Duodenal mucosa (tissue), 2 donors: ENCODE results near the gene WDR20.
A peak's percentile ranks its signal among the peaks of the same experiment; 100 is the strongest.
"Not testable (repeated sequence)": the region's sequence is repeated elsewhere in the genome, so short reads cannot be mapped to it uniquely, and the experiment has no call there.

Experiments
- H3K27ac ChIP-seq: one replicate; pipeline ENCODE4 v1.7.0; 2013; ENCODE audit warnings: low read depth, low read length
- H3K27me3 ChIP-seq, 2 donors: one replicate each; pipeline ENCODE4 v1.7.0; 2013; ENCODE audit warnings: low read length in 2 of 2, control low read depth in 1 of 2; ENCODE audit not compliant: insufficient read depth in 2 of 2, control insufficient read depth in 1 of 2
- H3K36me3 ChIP-seq, 2 donors: one replicate each; pipeline ENCODE4 v1.7.0; 2013; ENCODE audit warnings: low read length in 2 of 2, control low read depth in 1 of 2; ENCODE audit not compliant: insufficient read depth in 2 of 2, control insufficient read depth in 1 of 2
- H3K4me1 ChIP-seq, 2 donors: one replicate each; pipeline ENCODE4 v1.7.0; 2013; ENCODE audit warnings: low read length in 2 of 2, control low read depth in 1 of 2; ENCODE audit not compliant: insufficient read depth in 2 of 2, control insufficient read depth in 1 of 2
- H3K4me3 ChIP-seq, 2 donors: one replicate each; pipeline ENCODE4 v1.7.0; 2013; ENCODE audit warnings: low read length in 2 of 2, low read depth in 1 of 2
- H3K9ac ChIP-seq, 2 donors: one replicate each; pipeline ENCODE4 v1.7.0; 2013; ENCODE audit warnings: low read length in 2 of 2, low read depth in 1 of 2
- H3K9me3 ChIP-seq, 2 donors: one replicate each; pipeline ENCODE4 v1.7.0; 2013; ENCODE audit warnings: low read length in 2 of 2, control low read depth in 1 of 2; ENCODE audit not compliant: control insufficient read depth in 1 of 2

The WDR20 gene

DNA sequence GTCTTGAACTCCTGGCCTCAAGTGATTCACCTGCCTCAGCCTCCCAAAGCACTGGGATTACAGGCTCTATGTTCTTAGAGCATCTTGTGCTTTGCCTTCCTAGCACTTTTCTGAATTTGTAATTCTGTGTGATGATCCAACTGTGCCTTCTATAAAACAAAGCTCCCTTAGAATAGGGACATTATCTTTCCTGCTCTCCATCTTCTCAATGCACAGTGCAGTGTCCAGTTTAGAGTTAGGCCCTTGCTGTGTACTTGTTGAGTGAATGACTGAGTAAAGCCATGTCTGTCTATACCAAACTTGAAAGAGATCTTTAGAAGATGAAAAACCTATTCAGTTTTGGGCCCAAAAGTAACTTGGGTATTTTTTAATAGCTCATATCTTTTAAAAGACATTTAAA is 5.2 kb downstream of the WDR20 start:
- Histone ChIP-seq H3K4me1 (peaks cover 15 to 20% of the 10 kb centered on the region in 2 donors), H3K27me3 (no peaks in the 10 kb centered on the region), H3K4me3 (no peak overlapping the region), H3K9ac (no peak overlapping the region), H3K36me3 (no peaks in the 10 kb centered on the region), H3K9me3 (no peaks in the 10 kb centered on the region), H3K27ac (no peak overlapping the region)

DNA sequence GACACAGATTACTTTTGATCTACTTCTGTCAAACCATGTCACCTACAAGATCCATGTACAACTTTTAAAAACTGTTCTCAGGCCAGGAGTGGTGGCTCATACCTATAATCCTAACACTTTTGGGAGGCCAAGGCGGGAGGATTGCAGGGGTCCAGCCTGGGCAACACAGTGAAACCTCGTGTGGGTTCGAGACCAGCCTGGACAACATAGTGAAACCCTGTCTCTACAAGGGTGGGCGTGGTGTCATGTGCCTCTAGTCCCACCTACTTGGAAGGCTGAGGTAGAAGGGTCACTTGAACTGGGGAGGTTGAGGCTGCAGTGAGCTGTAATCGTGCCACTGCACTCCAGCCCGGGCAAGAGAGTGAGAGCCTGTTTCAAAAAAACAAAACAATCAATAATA is 5.7 kb downstream of the WDR20 start:
- Histone ChIP-seq H3K27me3 (no peaks in the 10 kb centered on the region), H3K36me3 (no peaks in the 10 kb centered on the region), H3K9me3 (no peaks in the 10 kb centered on the region), H3K27ac (no peak overlapping the region), H3K4me1 (peaks cover 15 to 24% of the 10 kb centered on the region in 2 donors), H3K4me3 (no peak overlapping the region), H3K9ac (no peak overlapping the region)

DNA sequence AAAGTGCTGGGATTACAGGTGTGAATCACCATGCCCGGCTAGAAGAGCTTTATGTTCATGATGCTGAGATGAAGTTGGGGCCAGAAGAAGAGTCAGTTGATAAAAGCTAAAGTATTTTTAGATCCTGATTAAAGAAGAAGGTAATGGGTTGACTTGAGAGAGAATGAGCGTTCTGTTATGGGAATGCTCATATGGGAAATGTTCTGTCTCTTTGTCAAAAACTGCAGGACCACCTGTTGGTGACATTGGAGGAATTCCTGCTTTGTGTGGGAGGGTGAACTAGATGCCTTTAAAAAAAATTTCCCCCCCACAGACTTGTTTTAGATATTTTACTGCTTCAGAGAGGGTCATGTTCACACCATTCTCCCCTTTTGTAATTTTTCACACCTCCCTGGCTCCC is 6.7 kb downstream of the WDR20 start:
- peaks cover 13 to 19% of the 10 kb centered on the region in 2 donors for H3K4me1 ChIP-seq
- no peak overlapping the region for H3K27ac ChIP-seq
- no peaks in the 10 kb centered on the region for H3K36me3 ChIP-seq
- no peak overlapping the region for H3K9ac ChIP-seq
- no peaks in the 10 kb centered on the region for H3K27me3 ChIP-seq
- no peaks in the 10 kb centered on the region for H3K9me3 ChIP-seq
- H3K4me3 ChIP-seq = no peak overlapping the region

DNA sequence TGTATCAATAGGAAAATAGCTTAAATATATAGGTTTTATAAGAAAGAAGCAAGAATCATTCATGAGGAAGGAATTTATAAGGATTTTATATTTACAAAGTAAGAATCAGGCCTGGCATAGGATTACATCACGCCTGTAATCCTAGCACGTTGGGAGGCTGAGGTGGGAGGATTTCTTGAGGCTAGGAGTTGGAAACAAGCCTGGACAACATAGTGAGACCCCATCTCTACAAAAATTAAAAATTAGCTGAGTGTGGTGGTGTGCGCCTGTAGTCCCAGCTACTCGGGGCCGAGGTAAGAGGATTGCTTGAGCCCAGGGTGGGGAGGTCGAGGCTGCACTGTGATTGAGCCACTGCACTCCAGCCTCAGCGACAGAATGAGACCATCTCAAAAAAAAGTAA is 10.4 kb downstream of the WDR20 start:
- Histone ChIP-seq H3K4me3 (no peak overlapping the region), H3K4me1 (peaks cover 28 to 35% of the 10 kb centered on the region in 2 donors), H3K27ac (no peak overlapping the region), H3K36me3 (peaks cover 2 to 3% of the 10 kb centered on the region in 2 donors), H3K9me3 (no peaks in the 10 kb centered on the region), H3K9ac (no peak overlapping the region), H3K27me3 (no peaks in the 10 kb centered on the region)

DNA sequence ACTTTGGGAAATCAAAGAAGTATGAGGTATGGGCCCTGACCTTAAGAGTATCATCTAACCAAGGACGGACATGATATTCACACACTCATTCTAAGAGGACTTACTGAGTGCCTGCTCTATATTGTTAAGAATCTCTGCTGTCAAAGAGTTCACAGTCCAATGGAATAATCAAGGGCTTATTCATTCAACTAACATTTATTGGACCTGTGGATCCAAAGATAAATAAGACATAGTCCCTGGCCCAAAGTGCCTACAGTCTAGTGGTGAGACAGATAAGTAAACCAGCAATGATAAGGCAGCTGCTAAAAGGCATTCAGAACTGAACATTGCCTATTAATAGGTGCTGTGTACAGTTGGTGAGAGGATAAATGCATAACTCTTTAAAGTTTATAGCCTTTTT is 11.0 kb downstream of the WDR20 start:
- Histone ChIP-seq H3K9ac (no peak overlapping the region), H3K9me3 (no peaks in the 10 kb centered on the region), H3K4me3 (no peak overlapping the region), H3K36me3 (peaks cover 2 to 3% of the 10 kb centered on the region in 2 donors), H3K4me1 (peaks cover 28 to 40% of the 10 kb centered on the region in 2 donors), H3K27me3 (no peaks in the 10 kb centered on the region), H3K27ac (no peak overlapping the region)

DNA sequence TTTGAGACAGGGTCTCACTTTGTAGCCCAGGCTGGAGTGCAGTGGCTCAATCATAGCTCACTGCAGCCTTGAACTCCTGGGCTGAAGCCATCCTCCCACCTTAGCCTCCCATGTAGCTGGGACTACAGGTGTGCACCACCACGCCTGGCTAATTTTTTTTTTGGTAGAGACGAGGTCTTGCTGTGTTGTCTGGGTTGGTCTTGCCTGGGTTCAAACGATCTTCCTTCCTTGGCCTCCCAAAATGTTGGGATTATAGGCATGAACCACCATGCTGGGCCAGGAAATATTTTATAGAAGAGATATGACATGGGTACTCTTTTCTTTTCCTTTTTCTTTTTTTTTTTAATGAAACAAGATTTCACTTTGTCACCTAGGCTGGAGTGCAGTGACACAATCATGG is 11.7 kb downstream of the WDR20 start:
- not testable (repeated sequence) for H3K36me3 ChIP-seq, H3K27ac ChIP-seq, H3K4me3 ChIP-seq

DNA sequence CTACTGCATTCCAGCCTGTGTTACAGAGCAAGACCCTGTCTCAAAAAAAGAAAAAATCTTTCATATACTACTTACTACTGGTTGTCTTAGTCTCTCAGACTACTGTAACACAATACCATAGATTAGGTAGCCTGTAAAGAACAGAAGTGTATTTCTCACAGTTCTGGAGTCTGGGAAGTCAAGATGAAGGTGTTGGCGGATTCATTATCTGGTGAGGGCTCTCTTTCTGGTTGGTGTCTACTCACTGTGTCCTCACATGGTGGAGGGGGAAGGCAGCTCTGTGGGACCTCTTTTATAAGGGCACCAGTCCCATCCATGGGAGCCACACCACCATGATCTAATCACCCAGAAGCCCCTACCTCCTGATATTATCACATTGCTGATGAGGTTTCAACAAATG is 14.4 kb downstream of the WDR20 start:
- Histone ChIP-seq H3K9me3 (no peaks in the 10 kb centered on the region), H3K36me3 (peaks cover 2 to 4% of the 10 kb centered on the region in 2 donors), H3K4me3 (no peak overlapping the region), H3K9ac (peak overlapping the region in 1 of 2 donors; percentile 16), H3K27ac (no peak overlapping the region), H3K27me3 (no peaks in the 10 kb centered on the region), H3K4me1 (peaks cover 35 to 48% of the 10 kb centered on the region in 2 donors)

More for the DNA sequence above, 11.7 kb downstream of the WDR20 start:
- H3K9ac ChIP-seq, H3K27me3 ChIP-seq, H3K9me3 ChIP-seq: not testable (repeated sequence)
- peaks cover 28 to 40% of the 10 kb centered on the region in 2 donors for H3K4me1 ChIP-seq

DNA sequence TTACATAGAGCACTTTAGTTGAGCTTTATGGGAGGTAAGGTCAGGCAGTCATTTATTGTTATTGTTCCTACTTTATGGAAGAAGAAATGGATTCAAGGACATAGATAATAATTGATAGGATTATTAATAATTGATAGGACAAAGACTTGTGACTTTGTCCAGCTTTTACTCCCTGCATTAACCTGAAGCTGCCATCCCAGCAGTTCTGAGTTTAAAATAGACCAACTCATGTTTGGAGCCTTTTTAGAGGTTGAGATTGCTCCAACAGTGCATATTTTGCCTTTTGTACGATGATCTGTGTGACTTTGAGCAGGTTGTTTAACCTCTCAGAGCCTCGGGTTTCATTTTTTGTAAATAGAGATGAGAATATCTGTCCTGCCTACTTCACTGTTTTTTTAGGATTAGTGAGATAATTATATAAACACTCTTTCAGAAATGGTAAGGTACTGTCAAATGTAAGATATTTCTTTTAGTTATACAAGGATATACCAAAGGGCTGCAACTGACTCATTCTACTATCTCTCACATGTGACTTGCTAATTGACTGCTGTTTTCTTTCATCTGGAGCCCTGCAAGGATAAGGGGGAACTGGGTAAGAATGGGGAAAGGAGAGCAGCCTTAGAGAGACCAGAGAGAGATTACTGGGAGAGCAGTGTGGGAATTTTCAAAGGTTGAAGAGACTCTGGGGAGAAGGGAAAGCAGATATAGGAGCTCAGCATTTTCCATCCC is 15.3 kb downstream of the WDR20 start:
- Histone ChIP-seq H3K36me3 (peaks cover 2 to 5% of the 10 kb centered on the region in 2 donors), H3K9me3 (no peaks in the 10 kb centered on the region), H3K27me3 (no peaks in the 10 kb centered on the region), H3K4me1 (peaks cover 35 to 48% of the 10 kb centered on the region in 2 donors), H3K9ac (no peak overlapping the region), H3K4me3 (no peak overlapping the region), H3K27ac (no peak overlapping the region)

DNA sequence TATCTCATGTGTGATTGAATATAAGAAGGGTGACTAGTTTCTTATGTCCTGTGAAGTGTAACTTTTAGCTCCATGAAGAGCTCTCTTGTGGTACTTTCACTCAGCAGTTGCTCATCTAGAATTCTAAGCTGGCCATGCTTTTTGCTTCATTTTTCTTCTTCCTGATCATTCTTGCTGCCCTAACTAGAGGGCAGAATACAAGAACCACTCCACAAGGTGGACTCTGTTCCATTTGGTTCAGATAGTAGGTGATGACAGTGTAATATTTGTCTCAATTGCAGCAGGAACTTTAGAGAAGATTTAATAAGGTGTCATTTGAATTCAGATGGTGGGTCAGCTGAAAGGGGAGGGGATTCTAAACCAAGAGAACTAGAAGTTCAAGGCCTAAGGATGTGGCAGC is 17.6 kb downstream of the WDR20 start:
- Histone ChIP-seq H3K27me3 (no peaks in the 10 kb centered on the region), H3K36me3 (peaks cover 2 to 5% of the 10 kb centered on the region in 2 donors), H3K9me3 (no peaks in the 10 kb centered on the region), H3K4me1 (peaks cover 27 to 35% of the 10 kb centered on the region in 2 donors), H3K4me3 (no peak overlapping the region), H3K9ac (no peak overlapping the region), H3K27ac (no peak overlapping the region)

DNA sequence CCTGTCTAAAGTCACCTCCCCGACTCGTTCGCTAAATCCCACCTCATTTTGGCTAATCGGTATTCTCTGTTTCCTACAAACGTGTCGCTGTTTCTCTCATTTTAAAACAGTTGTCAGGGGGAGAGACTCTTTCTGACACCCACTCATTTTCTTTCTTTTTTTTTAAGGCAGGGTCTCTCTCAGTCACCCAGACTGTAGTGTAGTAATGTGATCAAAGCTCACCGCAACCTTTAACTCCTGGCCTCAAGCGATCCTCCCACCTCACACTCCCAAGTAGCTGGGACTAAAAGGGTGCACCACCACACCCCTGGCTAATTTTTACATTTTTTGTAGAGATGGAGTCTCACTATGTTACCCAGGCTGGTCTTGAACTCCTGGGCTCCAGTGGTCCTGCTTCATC is 19.1 kb downstream of the WDR20 start:
- Histone ChIP-seq H3K27ac (no peak overlapping the region), H3K9me3 (no peaks in the 10 kb centered on the region), H3K4me3 (no peak overlapping the region), H3K4me1 (peaks cover 22 to 31% of the 10 kb centered on the region in 2 donors), H3K36me3 (peaks cover 0 to 2% of the 10 kb centered on the region in 2 donors), H3K9ac (no peak overlapping the region), H3K27me3 (no peaks in the 10 kb centered on the region)
